ENCODE measurements around the gene ONECUT2. TPM values are rescaled to one million over a fixed set of nuclear protein-coding genes. Genes with fewer than 3 reads are reported as not detected.

The ONECUT2 gene
- total and polyA plus RNA-seq, 2 experiments from 2014 or later: 0.03 TPM; not detected in 1

DNA sequence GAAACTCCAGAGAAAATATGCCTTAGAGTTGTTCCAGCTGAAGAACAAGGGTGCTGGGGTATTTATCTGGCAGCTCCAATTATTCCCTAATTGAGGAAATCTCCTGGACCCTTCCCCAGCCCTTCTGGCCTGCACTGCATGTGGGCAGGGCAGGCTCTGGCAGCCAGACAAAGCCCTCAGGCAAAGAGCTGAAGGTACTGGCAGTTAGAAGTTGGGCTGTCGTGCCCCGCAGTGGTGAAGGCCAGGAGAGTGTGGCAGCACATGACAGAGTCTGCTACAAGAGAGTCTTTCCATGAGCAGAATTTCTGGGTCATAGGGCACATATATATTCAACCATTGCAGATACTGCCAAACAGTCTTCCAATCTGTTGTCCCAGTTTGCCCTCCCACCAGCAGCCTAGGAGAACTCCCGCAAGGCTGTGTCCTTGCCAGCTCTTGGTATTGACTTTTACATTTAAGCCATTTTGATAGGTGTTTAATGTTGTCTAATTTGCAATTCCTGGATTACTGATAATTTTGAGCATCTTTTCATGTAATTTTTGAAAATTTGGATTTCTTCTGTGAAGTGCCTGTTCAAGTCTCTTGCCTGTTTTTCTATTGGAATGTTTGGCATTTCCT lies 26.6 kb downstream of the ONECUT2 start:
- Histone ChIP-seq H3K27ac (no peak overlapping the region), H3K36me3 (no peaks in the 10 kb centered on the region), H3K9me3 (ENCODE audit: low read depth) (no peaks in the 10 kb centered on the region), H3K27me3 (no peaks in the 10 kb centered on the region), H3K4me1 (ENCODE audit: low read depth) (no peaks in the 10 kb centered on the region), H3K4me3 (no peak overlapping the region)
- TF ChIP-seq, protein P1, sequence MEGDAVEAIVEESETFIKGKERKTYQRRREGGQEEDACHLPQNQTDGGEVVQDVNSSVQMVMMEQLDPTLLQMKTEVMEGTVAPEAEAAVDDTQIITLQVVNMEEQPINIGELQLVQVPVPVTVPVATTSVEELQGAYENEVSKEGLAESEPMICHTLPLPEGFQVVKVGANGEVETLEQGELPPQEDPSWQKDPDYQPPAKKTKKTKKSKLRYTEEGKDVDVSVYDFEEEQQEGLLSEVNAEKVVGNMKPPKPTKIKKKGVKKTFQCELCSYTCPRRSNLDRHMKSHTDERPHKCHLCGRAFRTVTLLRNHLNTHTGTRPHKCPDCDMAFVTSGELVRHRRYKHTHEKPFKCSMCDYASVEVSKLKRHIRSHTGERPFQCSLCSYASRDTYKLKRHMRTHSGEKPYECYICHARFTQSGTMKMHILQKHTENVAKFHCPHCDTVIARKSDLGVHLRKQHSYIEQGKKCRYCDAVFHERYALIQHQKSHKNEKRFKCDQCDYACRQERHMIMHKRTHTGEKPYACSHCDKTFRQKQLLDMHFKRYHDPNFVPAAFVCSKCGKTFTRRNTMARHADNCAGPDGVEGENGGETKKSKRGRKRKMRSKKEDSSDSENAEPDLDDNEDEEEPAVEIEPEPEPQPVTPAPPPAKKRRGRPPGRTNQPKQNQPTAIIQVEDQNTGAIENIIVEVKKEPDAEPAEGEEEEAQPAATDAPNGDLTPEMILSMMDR (IDR thresholded peaks at IDR 0.05; ENCODE audit: low read depth, low read length): no peak
- DNase-seq (ENCODE audit: low read depth in 1 of 2, low spot score in 1 of 2): no peak

DNA sequence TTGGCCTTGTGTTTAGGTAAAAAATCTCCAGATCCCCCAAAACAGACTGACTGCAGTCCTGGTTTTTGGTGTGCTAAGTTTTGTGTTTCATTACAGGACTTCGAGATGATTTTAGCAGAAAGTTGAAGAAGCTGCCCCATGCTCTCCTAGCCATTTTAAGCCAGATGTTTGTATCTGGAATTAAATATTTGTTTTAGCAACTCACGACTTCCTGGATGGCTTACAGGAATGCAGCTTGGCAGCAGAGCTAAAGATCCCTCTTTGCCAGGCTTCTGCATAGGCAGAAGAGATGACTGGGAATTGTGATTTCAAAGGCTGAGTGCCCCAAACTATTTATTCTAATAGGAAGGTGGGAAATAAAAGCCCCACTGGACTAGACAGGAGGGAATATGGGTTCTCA lies 31.1 kb downstream of the ONECUT2 start:
- Histone ChIP-seq H3K9me3 (ENCODE audit: low read depth) (no peaks in the 10 kb centered on the region), H3K36me3 (no peaks in the 10 kb centered on the region), H3K4me3 (no peak overlapping the region), H3K27ac (no peak overlapping the region), H3K4me1 (ENCODE audit: low read depth) (no peaks in the 10 kb centered on the region), H3K27me3 (no peaks in the 10 kb centered on the region)
- TF ChIP-seq, protein P1 (IDR thresholded peaks at IDR 0.05; ENCODE audit: low read depth, low read length): no peak
- DNase-seq (ENCODE audit: low read depth in 1 of 2, low spot score in 1 of 2): no peak

DNA sequence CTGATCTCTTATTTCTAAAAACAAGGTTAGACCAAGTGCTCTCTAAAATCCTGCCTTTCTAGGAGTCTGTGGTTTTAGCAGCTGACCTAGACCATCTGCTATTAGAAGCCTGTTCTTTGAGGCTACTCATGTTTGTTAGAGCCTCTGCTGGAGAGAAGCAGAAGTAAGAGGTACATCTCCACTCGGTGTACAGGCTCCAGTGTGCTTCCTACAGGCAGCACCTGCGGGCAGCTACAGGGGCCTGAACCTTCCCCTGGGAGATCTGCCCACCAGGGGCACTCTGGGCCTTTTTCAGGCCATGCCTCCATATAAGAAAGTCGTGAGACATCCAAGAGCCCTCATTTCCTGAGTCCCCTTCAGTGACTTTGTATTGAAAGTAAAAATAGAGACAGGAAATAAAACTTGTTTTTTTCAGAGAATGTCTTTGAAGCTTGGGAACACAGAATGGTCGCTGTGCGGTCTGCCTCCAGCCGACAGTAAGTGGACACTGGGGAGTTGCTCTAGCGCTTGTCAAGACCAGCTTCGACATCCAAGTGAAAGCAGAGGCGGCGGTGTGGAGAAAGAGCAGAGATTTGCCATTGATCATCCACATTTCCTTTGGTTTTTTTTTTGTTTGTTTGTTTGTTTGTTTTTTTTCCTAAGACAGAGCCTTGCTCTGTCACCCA lies 31.7 kb downstream of the ONECUT2 start:
- Histone ChIP-seq H3K9me3 (ENCODE audit: low read depth) (no peaks in the 10 kb centered on the region), H3K36me3 (no peaks in the 10 kb centered on the region), H3K4me1 (ENCODE audit: low read depth) (no peaks in the 10 kb centered on the region), H3K4me3 (no peak overlapping the region), H3K27ac (no peak overlapping the region), H3K27me3 (no peaks in the 10 kb centered on the region)
- TF ChIP-seq, protein P1 (IDR thresholded peaks at IDR 0.05; ENCODE audit: low read depth, low read length): no peak
- no peak for DNase-seq (ENCODE audit: low read depth in 1 of 2, low spot score in 1 of 2)

DNA sequence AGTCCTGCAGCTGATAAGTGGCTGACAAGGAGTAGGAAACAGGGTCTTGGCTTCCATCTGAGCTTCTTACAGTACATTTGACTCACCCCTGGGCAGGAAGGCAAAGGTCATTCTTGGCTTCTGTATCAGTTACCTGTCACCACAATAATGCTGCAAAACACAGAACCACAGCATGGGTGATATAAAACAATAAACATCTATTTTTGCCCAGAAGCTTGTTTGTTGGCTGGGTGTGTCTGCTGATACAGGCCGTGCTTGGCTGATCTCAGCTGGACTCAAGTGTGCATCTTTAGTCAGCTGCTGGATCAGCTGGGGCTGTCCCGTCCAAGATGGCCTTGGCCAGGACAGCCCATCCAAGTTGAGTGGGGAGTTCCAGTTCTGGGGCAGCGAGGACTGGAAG lies 34.7 kb downstream of the ONECUT2 start:
- TF ChIP-seq, protein P1 (IDR thresholded peaks at IDR 0.05; ENCODE audit: low read depth, low read length): no peak
- H3K27ac ChIP-seq: no peak overlapping the region
- H3K4me1 ChIP-seq (ENCODE audit: low read depth): no peaks in the 10 kb centered on the region
- H3K4me3 ChIP-seq: no peak overlapping the region
- no peaks in the 10 kb centered on the region for H3K27me3 ChIP-seq
- DNase-seq (ENCODE audit: low read depth in 1 of 2, low spot score in 1 of 2): no peak
- H3K36me3 ChIP-seq: no peaks in the 10 kb centered on the region
- H3K9me3 ChIP-seq (ENCODE audit: low read depth): no peaks in the 10 kb centered on the region

DNA sequence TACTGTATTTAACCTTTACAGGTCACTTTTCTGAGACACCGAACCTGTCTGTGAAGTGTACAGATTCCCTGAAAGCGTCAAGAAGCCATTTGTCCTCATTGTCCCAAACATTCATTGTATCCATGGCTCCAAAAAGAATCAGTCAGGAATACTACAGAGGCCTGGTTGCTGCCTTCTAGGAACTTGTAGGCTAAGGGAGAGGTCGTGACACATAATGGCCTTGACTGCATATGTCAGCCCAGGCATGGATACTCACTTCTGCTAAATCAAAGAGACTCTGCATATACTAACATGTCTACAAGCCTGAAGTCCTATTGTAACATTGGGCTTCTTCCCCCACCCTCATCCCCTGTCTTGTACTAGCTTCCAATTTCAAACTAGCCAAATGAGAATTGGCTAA lies 40.2 kb downstream of the ONECUT2 start:
- TF ChIP-seq, protein P1 (IDR thresholded peaks at IDR 0.05; ENCODE audit: low read depth, low read length): no peak
- Histone ChIP-seq H3K4me1 (ENCODE audit: low read depth) (no peaks in the 10 kb centered on the region), H3K27ac (no peak overlapping the region), H3K4me3 (no peak overlapping the region), H3K27me3 (no peaks in the 10 kb centered on the region), H3K36me3 (no peaks in the 10 kb centered on the region), H3K9me3 (ENCODE audit: low read depth) (no peaks in the 10 kb centered on the region)
- DNase-seq (ENCODE audit: low read depth in 1 of 2, low spot score in 1 of 2): no peak

All from cardiac muscle cell (in vitro differentiated cells and primary cell).